ENCODE data around the gene EMC1.

DNA sequence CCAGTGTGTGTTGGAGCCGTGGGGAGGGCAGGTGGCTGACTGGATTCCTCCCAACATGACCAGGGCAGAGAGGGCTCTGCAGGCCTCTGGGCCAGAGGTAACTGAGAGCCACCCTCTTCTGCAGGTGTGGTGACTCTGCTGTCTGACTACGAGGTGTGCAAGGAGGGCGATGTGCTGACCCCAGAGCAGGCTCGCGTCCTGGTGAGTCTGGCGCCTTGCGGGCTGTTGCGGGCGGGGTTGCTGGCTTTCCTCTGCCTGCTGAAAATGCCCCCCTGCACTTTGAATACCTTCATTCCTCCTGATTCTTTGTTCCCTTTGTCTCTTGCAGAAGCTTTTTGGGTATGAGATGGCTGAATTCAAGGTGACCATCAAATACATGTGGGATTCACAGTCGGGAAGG is 7.0 kb upstream of the EMC1 start:
- TF ChIP-seq, protein P1, sequence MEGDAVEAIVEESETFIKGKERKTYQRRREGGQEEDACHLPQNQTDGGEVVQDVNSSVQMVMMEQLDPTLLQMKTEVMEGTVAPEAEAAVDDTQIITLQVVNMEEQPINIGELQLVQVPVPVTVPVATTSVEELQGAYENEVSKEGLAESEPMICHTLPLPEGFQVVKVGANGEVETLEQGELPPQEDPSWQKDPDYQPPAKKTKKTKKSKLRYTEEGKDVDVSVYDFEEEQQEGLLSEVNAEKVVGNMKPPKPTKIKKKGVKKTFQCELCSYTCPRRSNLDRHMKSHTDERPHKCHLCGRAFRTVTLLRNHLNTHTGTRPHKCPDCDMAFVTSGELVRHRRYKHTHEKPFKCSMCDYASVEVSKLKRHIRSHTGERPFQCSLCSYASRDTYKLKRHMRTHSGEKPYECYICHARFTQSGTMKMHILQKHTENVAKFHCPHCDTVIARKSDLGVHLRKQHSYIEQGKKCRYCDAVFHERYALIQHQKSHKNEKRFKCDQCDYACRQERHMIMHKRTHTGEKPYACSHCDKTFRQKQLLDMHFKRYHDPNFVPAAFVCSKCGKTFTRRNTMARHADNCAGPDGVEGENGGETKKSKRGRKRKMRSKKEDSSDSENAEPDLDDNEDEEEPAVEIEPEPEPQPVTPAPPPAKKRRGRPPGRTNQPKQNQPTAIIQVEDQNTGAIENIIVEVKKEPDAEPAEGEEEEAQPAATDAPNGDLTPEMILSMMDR (conservative IDR thresholded peaks at IDR 0.05), result no peak
- no peak for TF ChIP-seq EZH2 (IDR thresholded peaks at IDR 0.05; ENCODE audit: low read depth)
